Subcutaneous abdominal adipose tissue (tissue), 5 donors: ENCODE measurements around the gene EBF4.
"Not testable (repeated sequence)": the region's sequence is repeated elsewhere in the genome, so short reads cannot be mapped to it uniquely, and the experiment has no call there.

ENCODE experiments used
- H3K27ac ChIP-seq: one replicate; pipeline ENCODE4 v1.7.0; 2013; ENCODE audit warnings: low read depth, mild to moderate bottlenecking, inconsistent platforms, low read length, moderate library complexity
- H3K27me3 ChIP-seq, 5 donors: one replicate each; pipeline ENCODE4 v1.7.0; 2013; ENCODE audit warnings: low read length in 5 of 5, inconsistent platforms in 1 of 5; ENCODE audit not compliant: control insufficient read depth in 5 of 5, insufficient read depth in 4 of 5
- H3K36me3 ChIP-seq, 5 donors: one replicate each; pipeline ENCODE4 v1.7.0; 2013; ENCODE audit warnings: low read length in 5 of 5; ENCODE audit not compliant: control insufficient read depth in 5 of 5, insufficient read depth in 5 of 5
- H3K4me1 ChIP-seq, 5 donors: one replicate each; pipeline ENCODE4 v1.7.0; 2013; ENCODE audit warnings: low read length in 5 of 5, mild to moderate bottlenecking in 3 of 5, moderate library complexity in 1 of 5; ENCODE audit not compliant: control insufficient read depth in 5 of 5, insufficient read depth in 5 of 5
- H3K4me3 ChIP-seq, 5 donors: one replicate each; pipeline ENCODE4 v1.7.0; 2013; ENCODE audit warnings: low read length in 5 of 5, low read depth in 1 of 5
- H3K9ac ChIP-seq, 5 donors: one replicate each; pipeline ENCODE4 v1.7.0; 2013; ENCODE audit warnings: low read length in 5 of 5, mild to moderate bottlenecking in 4 of 5, moderate library complexity in 3 of 5
- H3K9me3 ChIP-seq, 5 donors: one replicate each; pipeline ENCODE4 v1.7.0; 2013; ENCODE audit warnings: low read length in 5 of 5; ENCODE audit not compliant: control insufficient read depth in 5 of 5
- donor health status: healthy.
- donor health status: healthy.
- donor health status: healthy.
- donor health status: healthy.
- donor health status: healthy.

The EBF4 gene

DNA sequence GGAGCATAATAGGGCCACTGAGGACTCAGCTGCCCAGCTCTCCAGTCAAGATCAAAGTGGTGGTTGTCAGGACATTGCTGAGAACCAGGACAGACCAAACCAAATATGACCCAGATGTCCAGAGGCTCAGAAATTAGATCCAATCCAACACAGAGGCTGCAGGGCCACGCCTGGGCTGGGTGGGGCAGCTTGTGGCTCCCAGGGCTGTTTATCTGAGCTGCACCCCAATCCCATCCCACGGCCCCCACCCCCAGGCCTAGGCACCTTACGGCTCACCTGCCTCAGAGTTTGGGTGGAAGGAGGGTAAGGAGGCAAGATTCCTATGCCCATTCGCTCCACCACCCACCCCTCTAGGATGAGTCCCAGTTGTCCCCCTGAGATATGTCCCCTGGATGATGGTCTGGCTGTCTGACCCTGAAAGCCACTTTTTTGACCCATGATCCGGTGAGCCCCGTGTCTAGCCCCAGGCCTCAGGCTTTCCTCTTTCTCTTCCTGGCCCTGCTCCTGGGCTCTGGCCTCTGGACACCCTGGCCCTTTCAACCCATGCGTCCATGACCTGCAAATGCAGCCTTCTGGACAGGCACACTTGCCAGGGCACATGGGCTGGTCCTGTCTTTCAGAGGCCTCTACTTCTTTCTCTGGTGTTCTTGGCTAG is 67.8 kb downstream of the EBF4 start:
- Histone ChIP-seq H3K4me1 (no peaks in the 10 kb centered on the region), H3K9me3 (no peaks in the 10 kb centered on the region), H3K9ac (no peak overlapping the region), H3K27ac (no peak overlapping the region), H3K36me3 (no peaks in the 10 kb centered on the region), H3K4me3 (no peak overlapping the region), H3K27me3 (peaks cover 10 to 61% (median 35%) of the 10 kb centered on the region in 5 donors)

DNA sequence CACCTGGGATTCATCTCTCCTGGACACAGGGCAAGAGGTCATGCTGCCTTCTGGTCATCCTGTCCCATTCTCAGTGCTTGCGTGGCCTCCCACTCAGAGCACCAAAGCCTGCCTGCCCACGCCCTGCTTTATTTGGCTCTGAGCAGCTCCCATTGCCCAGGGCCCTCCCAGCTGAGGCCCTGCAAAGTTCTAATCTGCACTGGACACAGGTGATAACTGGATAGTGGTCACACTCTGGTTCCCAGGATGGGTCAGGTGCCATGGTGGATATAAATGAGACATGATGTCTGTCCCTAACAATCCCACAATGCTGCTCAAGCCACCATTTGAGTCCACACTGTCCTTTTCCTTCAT is 68.3 kb downstream of the EBF4 start:
- H3K9me3 ChIP-seq: no peaks in the 10 kb centered on the region
- H3K4me1 ChIP-seq: no peaks in the 10 kb centered on the region
- H3K27me3 ChIP-seq: peaks cover 8 to 56% (median 30%) of the 10 kb centered on the region in 5 donors
- no peak overlapping the region for H3K27ac ChIP-seq
- no peak overlapping the region for H3K4me3 ChIP-seq
- no peak overlapping the region for H3K9ac ChIP-seq
- H3K36me3 ChIP-seq: no peaks in the 10 kb centered on the region

DNA sequence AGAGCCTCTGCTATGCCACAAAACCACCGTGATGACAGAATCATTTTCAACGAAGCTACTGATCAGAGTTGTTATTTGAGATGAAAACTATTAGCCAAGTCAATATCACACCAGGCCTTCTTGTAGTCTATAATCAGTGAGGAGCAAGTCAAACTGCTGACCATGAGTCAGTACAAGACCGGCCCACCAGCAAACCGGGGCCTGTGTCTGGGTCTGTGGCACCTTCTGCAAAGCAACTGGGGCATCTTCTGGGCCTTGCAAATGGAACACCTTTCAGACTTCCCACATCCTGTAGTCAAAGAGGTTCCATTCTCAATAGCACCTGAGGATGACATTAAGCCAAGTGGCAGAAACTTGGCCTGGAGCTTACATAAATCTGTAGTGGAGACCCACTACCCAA is 69.3 kb downstream of the EBF4 start:
- Histone ChIP-seq H3K36me3 (no peaks in the 10 kb centered on the region), H3K4me3 (no peak overlapping the region), H3K4me1 (no peaks in the 10 kb centered on the region), H3K9ac (no peak overlapping the region), H3K27ac (no peak overlapping the region), H3K27me3 (peaks cover 4 to 49% (median 27%) of the 10 kb centered on the region in 5 donors), H3K9me3 (no peaks in the 10 kb centered on the region)

DNA sequence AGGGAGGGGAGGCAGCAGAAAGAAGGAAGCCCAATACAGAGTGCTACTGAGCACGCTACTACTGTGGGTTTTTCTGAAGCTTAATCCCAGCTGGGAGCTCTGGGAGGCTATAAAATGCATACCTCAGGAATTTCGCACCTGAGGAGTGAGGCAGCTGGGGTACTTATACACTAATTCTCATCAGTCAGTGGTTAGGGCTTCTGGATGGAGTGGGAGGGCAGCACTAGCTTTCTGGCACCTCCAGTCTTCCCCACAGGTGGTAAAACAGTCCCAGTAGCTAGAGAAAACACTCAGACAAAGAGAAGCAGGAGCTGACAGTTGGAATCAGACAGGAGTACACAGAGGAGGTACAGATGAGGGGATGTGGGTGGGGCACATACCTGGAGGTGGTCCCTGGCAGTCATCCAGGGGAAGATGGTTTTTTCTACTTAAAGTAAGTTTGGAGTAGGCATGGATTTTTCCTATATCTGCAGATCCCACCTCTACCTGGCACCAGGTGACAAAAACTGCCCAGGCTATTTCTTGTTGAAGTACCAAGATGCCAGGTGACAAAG is 70.1 kb downstream of the EBF4 start:
- Histone ChIP-seq H3K27ac (no peak overlapping the region), H3K4me1 (no peaks in the 10 kb centered on the region), H3K9ac (no peak overlapping the region), H3K4me3 (no peak overlapping the region), H3K27me3 (peaks cover 4 to 52% (median 29%) of the 10 kb centered on the region in 5 donors), H3K36me3 (no peaks in the 10 kb centered on the region), H3K9me3 (no peaks in the 10 kb centered on the region)

DNA sequence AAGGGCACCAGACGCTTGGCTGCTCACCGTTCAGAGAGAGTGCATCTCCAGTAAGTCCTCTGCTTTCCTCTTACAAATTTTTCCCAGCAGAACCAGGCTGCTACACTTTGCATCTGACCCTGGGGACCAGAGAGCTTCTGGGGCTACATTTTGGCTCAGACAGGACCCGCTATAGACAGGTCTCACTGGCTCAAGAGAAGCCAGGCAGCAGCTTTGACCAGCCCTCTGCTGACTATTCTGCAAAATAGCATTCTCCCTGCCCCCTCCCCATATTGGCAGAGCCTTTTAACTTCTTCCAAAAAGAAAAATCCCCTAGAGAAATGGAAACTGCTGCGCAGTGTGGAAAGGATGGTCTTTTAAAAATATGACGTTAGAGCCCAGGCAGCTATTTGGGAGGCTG is 70.6 kb downstream of the EBF4 start:
- no peaks in the 10 kb centered on the region for H3K36me3 ChIP-seq
- no peak overlapping the region for H3K27ac ChIP-seq
- H3K9ac ChIP-seq: no peak overlapping the region
- no peaks in the 10 kb centered on the region for H3K9me3 ChIP-seq
- peaks cover 4 to 54% (median 29%) of the 10 kb centered on the region in 5 donors for H3K27me3 ChIP-seq
- no peak overlapping the region for H3K4me3 ChIP-seq
- H3K4me1 ChIP-seq: peaks cover 0 to 4% (median 1%) of the 10 kb centered on the region in 5 donors

DNA sequence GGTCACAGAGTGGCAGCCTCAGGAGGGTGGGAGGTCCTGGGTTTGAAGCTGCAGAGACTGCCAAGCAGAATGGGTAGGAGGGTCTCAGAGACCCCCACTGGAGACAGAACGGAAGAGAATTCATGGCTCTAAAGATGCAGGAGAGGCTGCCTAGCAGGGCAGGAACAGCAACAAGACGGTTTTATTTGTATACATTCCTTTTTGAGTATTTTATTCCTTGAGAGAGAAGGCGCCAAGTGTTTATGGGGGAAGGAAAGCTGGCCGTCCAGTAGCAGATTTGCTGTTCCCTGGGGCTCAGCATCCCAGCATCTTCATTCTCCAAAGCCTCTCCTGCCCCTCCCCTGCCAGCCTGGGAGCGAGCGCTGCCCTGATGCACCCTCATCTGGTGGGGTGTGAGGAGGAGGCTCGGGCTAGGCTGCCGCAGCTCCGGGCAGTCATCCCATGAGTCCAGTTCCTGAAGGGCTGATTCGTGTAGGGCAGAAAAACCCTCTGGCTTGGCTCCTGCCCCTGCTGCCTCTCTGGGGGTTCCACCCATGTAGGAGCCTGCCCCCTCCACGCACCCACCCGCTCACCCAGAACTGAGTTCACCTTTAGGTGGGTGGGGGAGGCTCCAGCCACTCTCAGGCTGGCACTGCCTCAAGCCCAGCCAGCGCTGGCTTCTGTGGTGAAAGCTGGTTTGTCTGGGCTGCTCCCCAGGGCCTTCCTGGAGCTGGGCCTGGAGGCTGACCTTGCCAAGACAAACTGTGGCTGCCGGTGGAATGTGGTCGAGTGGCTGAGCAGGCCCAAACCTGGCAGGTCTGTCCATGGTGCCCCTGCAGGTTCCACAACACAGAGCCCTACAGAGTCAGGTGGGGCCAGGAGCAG is 75.4 kb downstream of the EBF4 start:
- H3K27ac ChIP-seq: no peak overlapping the region
- H3K4me3 ChIP-seq: no peak overlapping the region

DNA sequence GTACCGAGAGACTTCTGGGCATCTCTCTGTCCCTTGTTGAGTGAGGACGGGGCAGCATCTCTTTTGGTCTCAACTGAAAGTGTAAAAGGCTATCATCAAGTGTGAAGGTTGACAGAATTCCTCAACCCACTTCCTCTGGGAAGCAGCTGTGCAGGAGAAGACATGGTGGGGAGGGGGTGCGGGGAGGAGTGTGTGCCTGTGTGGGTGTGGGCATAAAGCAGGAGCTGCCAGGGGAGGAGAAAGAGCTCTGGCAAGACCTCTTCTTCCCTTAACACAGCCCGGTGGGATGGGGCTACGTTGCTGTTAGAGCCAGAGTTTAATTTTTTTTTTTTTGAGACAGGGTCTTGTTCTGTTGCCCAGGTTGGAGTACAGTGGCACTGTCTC is 76.0 kb downstream of the EBF4 start:
- Histone ChIP-seq H3K27me3 (peaks cover 0 to 20% (median 14%) of the 10 kb centered on the region in 5 donors), H3K4me3 (no peak overlapping the region), H3K9ac (no peak overlapping the region), H3K9me3 (no peaks in the 10 kb centered on the region), H3K36me3 (no peaks in the 10 kb centered on the region), H3K27ac (no peak overlapping the region), H3K4me1 (peaks cover 2 to 6% (median 5%) of the 10 kb centered on the region in 5 donors)

More for the DNA sequence above, 75.4 kb downstream of the EBF4 start:
- Histone ChIP-seq H3K36me3 (no peaks in the 10 kb centered on the region), H3K9ac (no peak overlapping the region), H3K27me3 (peaks cover 0 to 25% (median 14%) of the 10 kb centered on the region in 5 donors), H3K9me3 (no peaks in the 10 kb centered on the region), H3K4me1 (peaks cover 2 to 6% (median 5%) of the 10 kb centered on the region in 5 donors)

DNA sequence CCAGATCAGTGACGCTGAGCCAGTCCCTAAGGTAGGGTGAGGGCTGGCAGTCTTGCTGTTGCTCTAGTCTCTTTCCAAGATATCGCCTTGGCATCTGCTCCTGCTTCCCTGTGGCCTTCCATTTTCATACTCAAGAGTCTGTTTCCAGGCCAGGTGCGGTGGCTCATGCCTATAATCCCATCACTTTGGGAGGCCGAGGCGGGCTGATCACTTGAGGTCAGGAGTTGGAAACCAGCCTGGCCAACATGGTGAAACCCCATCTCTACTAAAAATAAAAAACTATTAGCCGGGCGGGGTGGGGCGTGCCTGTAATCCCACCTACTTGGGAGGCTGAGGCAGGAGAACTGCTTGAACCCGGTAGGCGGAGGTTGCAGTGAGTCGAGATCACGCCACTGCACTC is 77.5 kb downstream of the EBF4 start:
- peaks cover 0 to 18% (median 14%) of the 10 kb centered on the region in 5 donors for H3K27me3 ChIP-seq
- H3K9me3 ChIP-seq, H3K27ac ChIP-seq, H3K4me3 ChIP-seq, H3K9ac ChIP-seq, H3K36me3 ChIP-seq, H3K4me1 ChIP-seq: not testable (repeated sequence)

DNA sequence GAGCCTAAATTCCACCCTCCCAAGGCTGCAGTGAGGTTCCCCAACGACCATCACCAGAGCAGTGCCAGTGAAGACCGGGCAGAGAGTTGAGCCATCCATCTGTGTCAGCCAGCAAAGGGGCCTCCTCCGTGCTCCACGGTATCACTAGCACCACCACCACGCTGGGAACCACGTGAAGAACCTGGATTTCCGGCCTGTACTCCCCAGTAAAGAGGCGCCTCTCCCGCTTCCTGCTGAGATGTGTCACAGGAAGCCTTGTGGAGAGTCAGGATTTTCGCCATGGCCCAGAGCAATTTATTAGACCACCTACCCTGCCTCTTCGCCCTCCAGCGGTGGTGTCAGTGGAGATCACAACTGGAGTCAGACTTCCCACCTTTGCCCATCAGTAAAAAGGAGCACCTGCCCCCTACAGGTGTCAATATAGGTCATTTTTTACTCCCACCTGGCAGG is 79.1 kb downstream of the EBF4 start:
- H3K4me1 ChIP-seq: peaks cover 2 to 6% (median 5%) of the 10 kb centered on the region in 5 donors
- H3K9ac ChIP-seq: no peak overlapping the region
- no peak overlapping the region for H3K27ac ChIP-seq
- H3K9me3 ChIP-seq: peaks cover 0 to 8% (median 8%) of the 10 kb centered on the region in 5 donors
- H3K4me3 ChIP-seq: no peak overlapping the region
- no peaks in the 10 kb centered on the region for H3K36me3 ChIP-seq
- H3K27me3 ChIP-seq: peaks cover 0 to 18% (median 14%) of the 10 kb centered on the region in 5 donors

DNA sequence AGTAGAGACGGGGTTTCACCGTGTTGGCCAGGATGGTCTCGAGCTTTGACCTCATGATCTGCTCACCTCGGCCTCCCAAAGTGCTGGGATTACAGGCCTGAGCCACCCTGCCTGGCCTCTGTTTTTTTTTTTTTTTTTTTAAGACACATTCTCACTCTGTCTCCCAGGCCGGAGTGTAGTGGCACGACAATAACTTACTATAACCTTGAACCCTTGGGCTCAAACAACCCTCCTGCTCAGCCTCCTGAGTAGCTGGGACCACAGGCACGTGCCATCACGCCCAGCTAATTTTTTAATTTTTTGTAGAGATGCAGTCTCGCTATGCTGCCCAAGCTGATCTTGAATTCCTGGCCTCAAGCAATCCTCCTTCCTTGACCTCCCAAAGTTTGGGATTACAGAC is 81.2 kb downstream of the EBF4 start:
- no peaks in the 10 kb centered on the region for H3K36me3 ChIP-seq
- no peak overlapping the region for H3K9ac ChIP-seq
- peaks cover 0 to 3% (median 2%) of the 10 kb centered on the region in 5 donors for H3K4me1 ChIP-seq
- no peak overlapping the region for H3K27ac ChIP-seq
- no peak overlapping the region for H3K4me3 ChIP-seq
- H3K9me3 ChIP-seq: peaks cover 0 to 8% (median 8%) of the 10 kb centered on the region in 5 donors
- H3K27me3 ChIP-seq: peaks cover 0 to 10% (median 6%) of the 10 kb centered on the region in 5 donors
